Activated T-helper 2 cell treated with anti-CD3 and anti-CD28 coated beads, Interferon-gamma antibody, Interleukin-2, Interleukin-4, amounts not matched to agents 10 μg/mL and 5 μg/mL and 100 μg/mL, durations not matched to agents 14 hours and 24 hours and 36 hours (primary cell): Measurements from ENCODE around the gene HORMAD2. TPM values are rescaled to one million over a fixed set of nuclear protein-coding genes. Genes with fewer than 3 reads are reported as not detected.

Experiments
- total RNA-seq: library from RNA; stranded (reverse); gene quantifications from 2 replicates; pipeline ENCODE4 v1.2.3, GENCODE V29; 2022

The HORMAD2 gene
- total RNA-seq, 1 donor from 2014 or later = 0.48 TPM

Other genes starting within 250 kb of the HORMAD2 start
- 69.8 and 74.9 TPM in 2 replicates for gene ASCC2, start 242.2 kb upstream of the HORMAD2 start, total RNA-seq
- gene MTMR3, start 197.3 kb upstream of the HORMAD2 start, total RNA-seq = 22.1 and 24.7 TPM in 2 replicates
- 919 and 932 TPM in 2 replicates for gene LIF, start 166.3 kb downstream of the HORMAD2 start, total RNA-seq
- 148 and 152 TPM in 2 replicates for gene OSM, start 186.4 kb downstream of the HORMAD2 start, total RNA-seq
- 11.1 TPM in 2 replicates for gene CASTOR1, start 209.0 kb downstream of the HORMAD2 start, total RNA-seq
- gene TBC1D10A, start 246.5 kb downstream of the HORMAD2 start, total RNA-seq = 26.8 and 29.4 TPM in 2 replicates